Regular cardiac myocyte (primary cell): ENCODE measurements around the gene TTC39B. TPM values are rescaled to one million over a fixed set of nuclear protein-coding genes. Genes with fewer than 3 reads are reported as not detected.

ENCODE experiments used
- total RNA-seq: library from RNA; depleted of rRNA; stranded (reverse); fragments of >200 nt; gene quantifications from 2 replicates; pipeline ENCODE4 v1.2.3, GENCODE V29; 2014

TTC39B gene
- total RNA-seq = 9.9 and 10.2 TPM in 2 replicates

DNA sequence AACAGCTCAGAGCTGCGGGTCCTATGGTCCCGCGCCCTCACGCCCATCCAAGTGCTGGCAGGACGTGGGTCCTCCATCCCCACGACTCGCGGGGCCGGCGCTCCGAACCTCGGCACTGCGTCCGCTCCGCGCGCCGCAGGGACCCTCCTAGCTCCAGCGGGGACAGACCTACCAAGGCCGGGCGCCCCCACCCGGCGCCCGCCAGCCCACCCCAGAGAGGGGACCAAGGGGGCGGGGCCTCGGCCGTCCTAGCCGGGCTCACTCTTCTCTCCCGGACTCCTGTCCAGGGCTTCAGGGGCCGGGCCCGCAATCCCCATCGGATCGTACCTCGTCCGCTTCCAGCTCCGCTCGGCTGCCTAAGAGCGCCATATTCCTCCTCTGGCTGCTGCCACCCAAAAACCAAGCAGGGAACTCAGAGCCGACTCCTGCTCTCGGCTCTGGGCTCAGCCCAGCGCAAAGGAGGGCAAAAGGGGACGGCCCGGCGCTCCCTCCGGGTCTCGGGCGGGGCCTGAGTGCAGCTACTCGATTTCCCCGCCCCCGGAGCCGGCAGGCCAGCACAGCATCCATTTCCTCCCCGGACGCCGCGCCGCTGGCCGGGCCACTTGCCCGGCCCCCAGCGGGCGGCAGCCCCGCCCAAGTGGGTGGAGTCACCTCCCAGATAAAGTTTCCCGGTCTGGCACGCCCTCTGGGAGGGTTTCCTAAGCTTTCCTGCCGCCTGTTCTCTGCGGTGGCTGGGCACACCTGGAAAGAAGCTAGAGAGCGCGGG lies at the start of gene TTC39B:
Gene TTC39B, minus strand, starts transcription at position 460 of the 766 bp plus-strand sequence. Its CDS starts 91 bp downstream, at position 369.

Other genes starting within 250 kb of the TTC39B start
- 59.2 and 78.6 TPM in 2 replicates for gene SNAPC3, start 115.7 kb upstream of the TTC39B start, total RNA-seq
- gene PSIP1, start 203.8 kb upstream of the TTC39B start, total RNA-seq = 33.5 and 53.1 TPM in 2 replicates
- gene CCDC171, start 245.8 kb upstream of the TTC39B start, total RNA-seq = 1.5 and 2.8 TPM in 2 replicates